HG02588 (cell line): ENCODE results near the gene METTL15.
"Not testable (repeated sequence)": the region's sequence is repeated elsewhere in the genome, so short reads cannot be mapped to it uniquely, and the experiment has no call there.

Experiments
- ATAC-seq: cut with Tn5 transposase; IDR thresholded peaks from one replicate; pipeline ENCODE4 v1.9.1; 2021; ENCODE audit warnings: mild to moderate bottlenecking, moderate library complexity; ENCODE audit not compliant: unreplicated experiment

METTL15 gene

GRCh38 chr11:28176351-28176750 is 68.2 kb downstream of the METTL15 start:
- ATAC-seq = no peak

GRCh38 chr11:28195449-28195848 is 87.3 kb downstream of the METTL15 start:
- ATAC-seq = no peak

- no peak for ATAC-seq
These were observed 101.7 kb downstream of the METTL15 start for GRCh38 chr11:28209906-28210305.

GRCh38 chr11:28222063-28222462 is 113.9 kb downstream of the METTL15 start:
- not testable (repeated sequence) for ATAC-seq

- ATAC-seq = peak; percentile 64
These were observed 115.4 kb downstream of the METTL15 start for GRCh38 chr11:28223577-28223976.

- no peak for ATAC-seq
These were observed 115.8 kb downstream of the METTL15 start for GRCh38 chr11:28223994-28224393.

- ATAC-seq = no peak
These were observed 119.3 kb downstream of the METTL15 start for GRCh38 chr11:28227460-28227859.

GRCh38 chr11:28228196-28228895 is 120.2 kb downstream of the METTL15 start:
- no peak for ATAC-seq

GRCh38 chr11:28231475-28231874 is 123.3 kb downstream of the METTL15 start:
- ATAC-seq = no peak

GRCh38 chr11:28232649-28233048 is 124.5 kb downstream of the METTL15 start:
- no peak for ATAC-seq

- ATAC-seq = no peak
These were observed 133.6 kb downstream of the METTL15 start for GRCh38 chr11:28241760-28242159.

GRCh38 chr11:28242596-28242995 is 134.4 kb downstream of the METTL15 start:
- no peak for ATAC-seq

- ATAC-seq = no peak
These were observed 134.9 kb downstream of the METTL15 start for GRCh38 chr11:28243061-28243460.

GRCh38 chr11:28243581-28243980 is 135.4 kb downstream of the METTL15 start:
- ATAC-seq = no peak

GRCh38 chr11:28245131-28245530 is 136.9 kb downstream of the METTL15 start:
- ATAC-seq = no peak

GRCh38 chr11:28250192-28250591 is 142.0 kb downstream of the METTL15 start:
- ATAC-seq = no peak

- no peak for ATAC-seq
These were observed 143.1 kb downstream of the METTL15 start for GRCh38 chr11:28251257-28251656.

GRCh38 chr11:28257761-28258160 is 149.6 kb downstream of the METTL15 start:
- ATAC-seq = no peak

- ATAC-seq = no peak
These were observed 151.1 kb downstream of the METTL15 start for GRCh38 chr11:28259177-28259843.

- ATAC-seq = no peak
These were observed 160.7 kb downstream of the METTL15 start for GRCh38 chr11:28268925-28269324.

- no peak for ATAC-seq
These were observed 161.4 kb downstream of the METTL15 start for GRCh38 chr11:28269586-28269985.

GRCh38 chr11:28272247-28272646 is 164.1 kb downstream of the METTL15 start:
- ATAC-seq = not testable (repeated sequence)

GRCh38 chr11:28274216-28274615 is 166.0 kb downstream of the METTL15 start:
- no peak for ATAC-seq
